Naive B cell (primary cell): ENCODE measurements around the gene GALNT13. TPM values are rescaled to one million over a fixed set of nuclear protein-coding genes. Genes with fewer than 3 reads are reported as not detected.

Experiments
- ATAC-seq, 2 donors: fragments of 150-1000 bp; cut with Tn5 transposase; 2 replicates each; pipeline ENCODE4 v1.10.0; 2021; ENCODE audit warnings: low read depth in 2 of 2, mild to moderate bottlenecking in 2 of 2, moderate library complexity in 2 of 2
- DNase-seq: peaks from one replicate; pipeline ENCODE4 v3.0.0; 2022
- H3K27ac Mint-ChIP-seq, 6 donors: one replicate each; pipeline ENCODE4 v1.8.0; 2020 to 2022; ENCODE audit warnings: mild to moderate bottlenecking in 6 of 6, mixed read lengths in 6 of 6, moderate library complexity in 5 of 6, inconsistent platforms in 2 of 6
- H3K27me3 Mint-ChIP-seq, 3 donors: one replicate each; pipeline ENCODE4 v1.8.0; 2021 to 2022; ENCODE audit warnings: mixed read lengths in 3 of 3, mild to moderate bottlenecking in 1 of 3
- H3K36me3 Mint-ChIP-seq, 2 donors: one replicate each; pipeline ENCODE4 v1.8.0; 2020 to 2022; ENCODE audit warnings: mixed read lengths in 2 of 2, inconsistent platforms in 1 of 2, mild to moderate bottlenecking in 1 of 2
- H3K4me1 Mint-ChIP-seq, 3 donors: one replicate each; pipeline ENCODE4 v1.8.0; 2020 to 2022; ENCODE audit warnings: mixed read lengths in 3 of 3, inconsistent platforms in 1 of 3, mild to moderate bottlenecking in 1 of 3, moderate library complexity in 1 of 3
- H3K4me3 Mint-ChIP-seq, 8 donors: one replicate each; pipeline ENCODE4 v1.8.0; 2020 to 2022; ENCODE audit warnings: mild to moderate bottlenecking in 8 of 8, mixed read lengths in 8 of 8, moderate library complexity in 8 of 8, inconsistent platforms in 2 of 8
- H3K9me3 Mint-ChIP-seq, 7 donors: one replicate each; pipeline ENCODE4 v1.8.0; 2020 to 2022; ENCODE audit warnings: mixed read lengths in 7 of 7, mild to moderate bottlenecking in 5 of 7, inconsistent platforms in 2 of 7, moderate library complexity in 1 of 7
- polyA plus RNA-seq, 6 donors: library from polyadenylated mRNA; unstranded; fragments of 300-500 nt; fragmentation: Illumina TruSeq; gene quantifications; one replicate each; pipeline ENCODE4 v1.2.3, GENCODE V29; 2021; ENCODE audit warnings: low read depth in 6 of 6

GALNT13 gene
- polyA plus RNA-seq, 6 donors from 2014 or later: not detected

- ATAC-seq (no peak), DNase-seq (no peak)
- Mint-ChIP-seq H3K4me3 (no peak overlapping the region), H3K27me3 (no peaks in the 10 kb centered on the region), H3K4me1 (no peaks in the 10 kb centered on the region), H3K36me3 (no peaks in the 10 kb centered on the region), H3K27ac (no peak overlapping the region), H3K9me3 (peaks cover 0 to 2% (median 0%) of the 10 kb centered on the region in 7 donors)
Measured at GRCh38 chr2:154263206-154263605, 391.5 kb downstream of the GALNT13 start.

DNA sequence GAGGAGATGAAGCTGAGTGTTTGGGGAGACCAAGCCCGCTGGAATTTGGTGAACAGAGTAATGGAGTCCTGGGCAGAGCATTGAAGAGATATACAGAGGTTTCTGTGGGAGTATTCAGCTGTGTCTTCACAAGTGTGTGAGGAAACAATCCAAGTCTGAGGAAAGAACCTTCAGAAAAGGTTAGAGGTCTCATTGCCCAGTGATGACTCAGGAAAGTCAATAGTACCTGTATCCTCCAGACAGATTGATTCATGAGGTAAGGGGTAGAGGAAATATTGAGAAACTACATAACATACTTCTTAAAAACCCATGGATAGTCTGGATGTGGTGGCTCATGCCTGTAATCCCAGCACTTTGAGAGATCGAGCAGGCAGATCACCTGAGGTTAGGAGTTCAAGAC is 392.3 kb downstream of the GALNT13 start:
- no peak for ATAC-seq
- Mint-ChIP-seq H3K36me3 (no peaks in the 10 kb centered on the region), H3K27me3 (no peaks in the 10 kb centered on the region), H3K4me3 (no peak overlapping the region), H3K4me1 (no peaks in the 10 kb centered on the region), H3K27ac (no peak overlapping the region), H3K9me3 (peaks cover 0 to 2% (median 0%) of the 10 kb centered on the region in 7 donors)
- no peak for DNase-seq

DNA sequence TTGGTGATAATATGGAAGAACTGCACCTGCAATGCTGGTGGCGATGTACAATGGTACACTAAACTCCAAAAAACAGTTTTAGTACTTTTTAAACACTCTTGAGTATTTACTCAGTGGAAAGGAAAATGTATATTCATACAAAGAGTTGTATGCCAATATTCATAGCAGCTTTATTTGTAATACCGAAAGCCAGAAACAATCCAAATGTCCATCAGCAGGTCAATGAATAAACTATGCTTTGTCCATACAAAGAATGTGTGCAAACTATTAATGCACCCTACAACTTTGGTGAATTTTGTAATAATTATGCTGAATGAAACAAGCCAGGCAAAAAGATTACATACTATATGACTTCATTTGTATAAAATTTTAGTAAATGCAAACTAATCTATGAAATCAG is 396.3 kb downstream of the GALNT13 start:
- no peak overlapping the region for H3K4me3 Mint-ChIP-seq
- ATAC-seq: no peak
- DNase-seq: no peak

DNA sequence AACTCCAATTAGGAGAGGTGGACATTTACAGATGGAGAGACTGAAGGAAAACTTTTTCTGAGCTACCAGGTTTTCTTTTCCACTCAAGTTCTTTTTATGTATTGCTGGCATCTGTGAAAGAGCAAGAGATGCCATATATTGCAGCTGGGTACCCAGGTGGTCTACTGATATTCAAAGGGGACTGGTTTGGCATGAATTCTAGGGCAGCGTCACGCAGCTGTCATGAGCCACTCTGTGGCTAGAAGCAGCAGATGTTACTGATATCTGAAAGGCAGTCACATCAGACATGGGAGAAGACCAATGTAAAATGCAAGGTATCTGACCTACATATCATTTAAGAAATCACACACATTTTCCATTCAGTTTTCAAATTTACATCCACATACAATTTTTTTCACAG is 408.8 kb downstream of the GALNT13 start:
- no peaks in the 10 kb centered on the region for H3K4me1 Mint-ChIP-seq

More for the DNA sequence above, 396.3 kb downstream of the GALNT13 start:
- H3K27me3 Mint-ChIP-seq: no peaks in the 10 kb centered on the region
- H3K9me3 Mint-ChIP-seq: peaks cover 0 to 2% (median 0%) of the 10 kb centered on the region in 7 donors
- no peaks in the 10 kb centered on the region for H3K4me1 Mint-ChIP-seq
- H3K27ac Mint-ChIP-seq: no peak overlapping the region
- H3K36me3 Mint-ChIP-seq: no peaks in the 10 kb centered on the region

GRCh38 chr2:154289870-154290269 is 418.1 kb downstream of the GALNT13 start:
- no peak overlapping the region for H3K27ac Mint-ChIP-seq
- peaks cover 2 to 29% (median 10%) of the 10 kb centered on the region in 7 donors for H3K9me3 Mint-ChIP-seq
- no peaks in the 10 kb centered on the region for H3K27me3 Mint-ChIP-seq
- no peak for ATAC-seq
- DNase-seq: no peak
- no peaks in the 10 kb centered on the region for H3K4me1 Mint-ChIP-seq
- H3K4me3 Mint-ChIP-seq: no peak overlapping the region
- no peaks in the 10 kb centered on the region for H3K36me3 Mint-ChIP-seq

More for the DNA sequence above, 408.8 kb downstream of the GALNT13 start:
- ATAC-seq: no peak
- Mint-ChIP-seq H3K36me3 (no peaks in the 10 kb centered on the region), H3K27me3 (no peaks in the 10 kb centered on the region), H3K4me3 (no peak overlapping the region), H3K9me3 (peaks cover 0 to 12% (median 5%) of the 10 kb centered on the region in 7 donors), H3K27ac (no peak overlapping the region)
- no peak for DNase-seq

GRCh38 chr2:154291511-154291910 is 419.8 kb downstream of the GALNT13 start:
- H3K9me3 Mint-ChIP-seq: peaks cover 2 to 30% (median 15%) of the 10 kb centered on the region in 7 donors
- ATAC-seq (no peak), DNase-seq (no peak)
- no peak overlapping the region for H3K27ac Mint-ChIP-seq
- no peaks in the 10 kb centered on the region for H3K36me3 Mint-ChIP-seq
- no peaks in the 10 kb centered on the region for H3K27me3 Mint-ChIP-seq
- H3K4me3 Mint-ChIP-seq: no peak overlapping the region
- H3K4me1 Mint-ChIP-seq: no peaks in the 10 kb centered on the region

GRCh38 chr2:154291927-154292326 is 420.2 kb downstream of the GALNT13 start:
- ATAC-seq (no peak), DNase-seq (no peak)
- H3K4me1 Mint-ChIP-seq: no peaks in the 10 kb centered on the region
- H3K27me3 Mint-ChIP-seq: no peaks in the 10 kb centered on the region
- peaks cover 2 to 30% (median 15%) of the 10 kb centered on the region in 7 donors for H3K9me3 Mint-ChIP-seq
- no peak overlapping the region for H3K27ac Mint-ChIP-seq
- H3K4me3 Mint-ChIP-seq: no peak overlapping the region
- no peaks in the 10 kb centered on the region for H3K36me3 Mint-ChIP-seq

DNA sequence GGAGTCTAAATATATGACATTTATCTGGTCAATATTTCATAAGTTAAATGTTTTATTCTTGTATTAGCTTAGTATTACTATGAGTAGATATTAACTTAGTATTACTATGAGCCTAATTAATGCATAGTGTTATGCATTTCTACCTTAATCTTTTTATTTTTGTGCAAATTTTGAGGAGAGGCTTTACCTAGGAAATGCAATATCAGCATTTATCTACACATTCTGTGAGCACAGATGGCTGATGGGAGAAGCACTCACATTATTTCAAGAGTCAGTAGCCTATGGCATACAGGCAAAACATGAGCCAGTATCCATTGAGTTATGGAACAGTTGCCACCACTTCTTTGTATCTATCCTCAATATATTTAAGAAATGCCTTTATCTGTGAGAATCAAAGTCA is 422.1 kb downstream of the GALNT13 start:
- Mint-ChIP-seq H3K36me3 (no peaks in the 10 kb centered on the region), H3K9me3 (peaks cover 2 to 23% (median 11%) of the 10 kb centered on the region in 7 donors), H3K4me3 (no peak overlapping the region), H3K4me1 (no peaks in the 10 kb centered on the region), H3K27me3 (no peaks in the 10 kb centered on the region), H3K27ac (no peak overlapping the region)
- DNase-seq (no peak), ATAC-seq (no peak)

DNA sequence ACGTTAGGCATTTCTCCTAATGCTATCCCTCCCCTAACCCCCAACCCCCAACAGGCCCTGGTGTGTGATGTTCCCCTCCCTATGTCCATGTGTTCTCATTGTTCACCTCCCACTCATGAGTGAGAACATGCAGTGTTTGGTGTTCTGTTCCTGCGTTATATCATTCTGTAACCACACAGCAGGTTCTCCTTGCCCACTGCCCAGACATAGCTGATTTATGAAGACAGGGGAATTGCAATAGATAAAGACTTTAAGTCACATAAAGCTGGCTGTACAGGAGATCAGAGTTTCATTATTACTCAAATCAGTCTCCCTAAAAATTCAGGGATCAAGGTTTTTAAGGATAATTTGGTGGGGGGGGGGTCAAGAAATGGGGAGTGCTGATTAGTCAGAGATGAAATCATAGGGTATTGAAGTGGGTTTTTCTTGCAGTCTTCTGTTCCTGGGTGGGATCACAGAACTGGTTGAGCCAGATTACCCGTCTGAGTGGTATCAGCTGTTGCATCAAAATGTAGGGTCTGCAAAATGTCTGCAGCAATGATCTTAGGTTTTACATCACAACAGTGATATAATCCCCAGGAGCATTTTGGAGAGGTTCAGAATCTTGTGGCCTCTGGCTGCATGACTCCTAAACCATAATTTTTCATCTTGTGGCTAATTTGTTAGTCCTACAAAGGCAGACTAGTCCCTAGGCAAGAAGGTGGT is 434.7 kb downstream of the GALNT13 start:
- Mint-ChIP-seq H3K27ac (no peak overlapping the region), H3K4me3 (no peak overlapping the region), H3K36me3 (no peaks in the 10 kb centered on the region), H3K27me3 (no peaks in the 10 kb centered on the region), H3K9me3 (peaks cover 0 to 7% (median 1%) of the 10 kb centered on the region in 7 donors), H3K4me1 (no peaks in the 10 kb centered on the region)
- no peak for ATAC-seq
- DNase-seq: no peak

DNA sequence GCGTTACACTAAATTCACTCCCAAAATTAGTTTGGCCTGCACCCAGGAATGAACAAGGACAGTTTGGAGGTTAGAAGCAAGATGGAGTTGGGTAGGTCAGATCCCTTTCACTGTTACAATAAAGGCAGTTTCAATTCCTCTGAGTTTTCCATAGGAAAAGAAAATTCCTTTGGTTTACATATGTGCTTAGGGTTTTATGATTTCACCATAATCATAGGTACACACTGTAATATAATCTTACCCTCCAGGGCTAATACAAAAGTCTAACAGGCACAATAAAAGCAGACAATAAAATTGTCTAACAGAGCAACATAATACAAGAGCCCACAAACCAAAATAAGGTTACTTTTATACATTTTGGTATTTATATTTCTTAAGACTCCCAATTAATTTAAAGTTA is 435.3 kb downstream of the GALNT13 start:
- Mint-ChIP-seq H3K4me3 (no peak overlapping the region), H3K36me3 (no peaks in the 10 kb centered on the region), H3K4me1 (no peaks in the 10 kb centered on the region), H3K9me3 (peaks cover 0 to 7% (median 1%) of the 10 kb centered on the region in 7 donors), H3K27ac (no peak overlapping the region), H3K27me3 (no peaks in the 10 kb centered on the region)
- DNase-seq (no peak), ATAC-seq (no peak)

DNA sequence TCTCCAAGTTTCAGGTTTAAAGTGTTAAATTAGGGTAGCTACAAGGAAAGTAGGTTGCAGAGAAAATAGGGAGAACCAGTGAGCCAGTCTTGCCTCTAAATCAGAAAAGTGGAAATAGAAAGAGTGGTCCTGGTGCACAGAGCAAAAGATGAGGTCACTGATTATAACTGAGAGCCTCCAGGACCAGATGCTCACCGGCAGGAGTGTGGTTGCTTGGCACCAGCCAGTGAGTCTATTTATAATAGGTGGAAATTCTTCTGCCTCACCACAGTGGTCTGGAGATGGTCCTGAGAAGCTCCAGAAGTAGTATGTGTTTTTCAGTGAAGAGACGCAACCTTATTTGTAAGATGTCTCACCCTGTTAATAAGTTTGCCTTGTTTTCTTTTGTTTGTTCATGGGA is 452.9 kb downstream of the GALNT13 start:
- no peaks in the 10 kb centered on the region for H3K36me3 Mint-ChIP-seq
- H3K27ac Mint-ChIP-seq: peak overlapping the region in 1 of 6 donors; percentile 64
- no peak for DNase-seq
- peaks cover 0 to 4% (median 0%) of the 10 kb centered on the region in 7 donors for H3K9me3 Mint-ChIP-seq
- H3K4me3 Mint-ChIP-seq: no peak overlapping the region
- ATAC-seq: no peak
- H3K27me3 Mint-ChIP-seq: no peaks in the 10 kb centered on the region
- H3K4me1 Mint-ChIP-seq: no peaks in the 10 kb centered on the region

DNA sequence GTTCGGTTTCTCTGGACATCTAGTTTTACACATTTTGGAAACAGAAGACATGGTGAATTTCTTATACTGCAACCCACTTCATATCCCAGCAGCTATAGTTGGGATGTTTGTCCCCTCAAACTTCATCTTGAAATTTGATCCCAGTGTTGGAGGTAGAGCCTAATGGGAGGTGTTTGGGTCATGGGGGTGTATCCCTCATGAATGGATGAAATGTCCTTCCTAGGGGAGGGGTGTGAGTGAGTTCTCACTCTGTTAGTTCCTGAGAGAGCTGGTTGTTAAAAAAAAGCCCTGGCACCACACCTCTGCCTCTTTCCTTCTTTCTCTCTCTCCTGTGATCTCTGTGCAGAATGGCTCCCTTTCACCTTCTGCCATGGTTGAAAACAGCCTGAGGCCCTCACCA is 457.8 kb downstream of the GALNT13 start:
- Mint-ChIP-seq H3K27ac (no peak overlapping the region), H3K4me1 (no peaks in the 10 kb centered on the region), H3K27me3 (no peaks in the 10 kb centered on the region), H3K9me3 (peaks cover 0 to 4% (median 0%) of the 10 kb centered on the region in 7 donors), H3K4me3 (no peak overlapping the region), H3K36me3 (no peaks in the 10 kb centered on the region)
- no peak for DNase-seq
- no peak for ATAC-seq

GRCh38 chr2:154331784-154332183 is 460.1 kb downstream of the GALNT13 start:
- Mint-ChIP-seq H3K27me3 (no peaks in the 10 kb centered on the region), H3K36me3 (no peaks in the 10 kb centered on the region), H3K4me1 (no peaks in the 10 kb centered on the region), H3K4me3 (no peak overlapping the region), H3K27ac (no peak overlapping the region), H3K9me3 (no peaks in the 10 kb centered on the region)
- ATAC-seq (no peak), DNase-seq (no peak)

GRCh38 chr2:154336201-154336600 is 464.5 kb downstream of the GALNT13 start:
- H3K4me3 Mint-ChIP-seq: no peak overlapping the region
- H3K4me1 Mint-ChIP-seq: no peaks in the 10 kb centered on the region
- H3K9me3 Mint-ChIP-seq: peaks cover 0 to 4% (median 0%) of the 10 kb centered on the region in 7 donors
- ATAC-seq: no peak
- no peaks in the 10 kb centered on the region for H3K27me3 Mint-ChIP-seq
- H3K36me3 Mint-ChIP-seq: no peaks in the 10 kb centered on the region
- DNase-seq: no peak
- no peak overlapping the region for H3K27ac Mint-ChIP-seq
